UCSD-AML1 (cell line): ENCODE results near the gene RARS2.

Experiments used
- DNase-seq: peaks from one replicate; lab custom pipeline; 2025; ENCODE audit not compliant: unreplicated experiment; lab: John Stamatoyannopoulos, UW

RARS2 gene

GRCh38 chr6:87574237-87574804, 15.5 kb downstream of the RARS2 start:
- no peak for DNase-seq

DNA sequence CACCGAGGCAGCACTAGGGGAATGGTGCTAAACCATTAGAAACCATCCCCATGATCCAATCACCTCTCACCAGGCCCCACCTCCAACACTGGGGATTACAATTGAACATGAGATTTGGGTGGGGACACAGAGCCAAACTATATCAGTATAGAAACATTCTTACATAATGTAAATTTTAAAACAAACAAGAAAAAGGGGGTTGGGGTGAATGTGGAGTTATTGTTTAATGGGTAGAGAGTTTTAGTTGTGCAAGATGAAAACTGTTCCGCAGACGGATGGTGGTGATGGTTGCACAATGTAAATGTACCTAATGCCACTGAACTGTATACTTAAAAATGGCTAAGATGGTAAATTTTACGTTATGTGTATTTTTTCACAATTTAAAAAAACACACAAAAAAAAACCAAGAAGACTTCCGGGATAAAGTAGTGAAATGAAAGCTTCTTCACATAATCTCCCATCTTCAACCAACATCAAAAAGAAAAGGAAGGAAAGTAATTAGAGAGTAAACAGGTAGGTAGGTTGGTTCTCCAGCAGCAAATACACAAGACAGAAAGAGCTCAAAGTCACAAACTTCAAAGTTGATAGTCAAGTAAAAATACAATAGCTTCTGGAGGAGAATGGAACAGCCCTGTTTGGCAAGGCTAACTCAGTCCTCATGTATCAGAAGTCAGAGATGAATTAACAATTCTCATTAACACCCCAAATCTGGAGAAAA, 16.3 kb downstream of the RARS2 start:
- DNase-seq: no peak

- no peak for DNase-seq
Observed at GRCh38 chr6:87572883-87573282, 16.9 kb downstream of the RARS2 start.

DNA sequence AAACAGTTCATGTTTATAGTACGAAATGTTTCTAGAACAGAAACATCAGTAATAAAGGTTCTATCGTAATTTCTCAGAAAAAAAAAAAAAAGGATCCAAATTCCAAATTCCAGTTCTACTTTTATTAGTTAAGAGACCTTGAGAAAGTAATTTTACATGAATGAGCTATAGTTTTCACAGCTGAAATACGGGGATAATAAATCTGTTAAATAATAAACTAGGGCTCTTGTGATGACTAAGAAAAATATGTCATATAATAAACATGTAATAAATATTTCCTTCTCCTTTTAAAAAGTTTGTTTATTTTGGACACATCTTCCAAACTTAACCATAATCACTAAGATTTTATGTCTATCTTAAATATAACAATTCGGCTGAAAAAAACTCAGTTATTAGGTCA, 17.8 kb downstream of the RARS2 start:
- no peak for DNase-seq

DNA sequence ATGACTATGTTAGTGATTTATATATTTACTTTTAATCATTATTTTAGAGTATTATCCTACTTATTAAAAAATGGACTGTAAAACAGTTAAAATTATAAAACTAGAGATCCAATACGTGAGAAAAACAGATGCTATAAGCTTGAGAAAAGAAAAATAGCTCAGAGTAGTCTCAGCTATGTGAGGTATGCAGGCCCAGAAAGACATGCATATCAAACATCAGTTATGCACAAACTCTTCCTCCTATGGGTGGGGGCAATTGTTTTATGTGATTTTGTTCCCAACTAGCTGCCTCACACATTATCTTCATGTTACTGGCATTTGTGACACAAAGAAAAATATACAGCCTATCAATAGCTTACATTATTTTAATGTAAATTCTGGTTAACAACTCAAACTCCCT, 28.8 kb downstream of the RARS2 start:
- DNase-seq: no peak

DNA sequence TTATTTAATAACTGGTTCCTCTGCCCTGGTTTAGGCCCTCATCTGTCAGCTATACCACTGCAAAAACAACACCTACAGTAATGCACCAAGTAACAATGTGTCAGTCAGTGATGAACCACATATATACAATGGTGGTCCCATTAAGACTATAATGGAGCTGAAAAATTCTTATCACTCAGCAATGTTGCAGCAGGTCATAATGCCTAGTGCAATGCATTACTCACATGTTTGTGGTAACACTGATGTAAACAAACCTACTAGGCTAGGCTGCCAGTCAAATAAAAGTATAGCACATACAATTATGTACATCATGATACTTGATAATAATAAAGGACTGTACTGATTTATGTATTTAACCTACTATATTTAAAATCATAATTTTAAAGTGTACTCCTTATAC, 31.3 kb downstream of the RARS2 start:
- no peak for DNase-seq

DNA sequence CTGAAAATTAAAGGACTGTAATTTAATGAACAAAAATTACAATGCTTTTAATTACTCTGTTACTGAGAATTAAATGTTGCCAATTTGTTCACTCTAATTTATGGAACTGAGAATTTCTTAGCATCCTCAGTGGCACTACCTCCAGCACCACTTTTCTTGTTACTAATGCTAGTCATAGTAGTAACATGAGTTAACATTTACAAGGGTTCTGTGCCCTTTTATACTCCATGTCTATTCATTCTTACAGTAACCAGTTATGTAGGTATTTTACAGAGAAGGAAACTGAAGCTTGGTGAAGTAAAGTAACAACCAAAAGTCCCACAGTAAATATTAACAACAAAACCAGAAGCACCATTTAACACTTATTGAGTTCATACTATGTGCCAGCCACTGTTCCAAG, 34.3 kb downstream of the RARS2 start:
- no peak for DNase-seq

DNA sequence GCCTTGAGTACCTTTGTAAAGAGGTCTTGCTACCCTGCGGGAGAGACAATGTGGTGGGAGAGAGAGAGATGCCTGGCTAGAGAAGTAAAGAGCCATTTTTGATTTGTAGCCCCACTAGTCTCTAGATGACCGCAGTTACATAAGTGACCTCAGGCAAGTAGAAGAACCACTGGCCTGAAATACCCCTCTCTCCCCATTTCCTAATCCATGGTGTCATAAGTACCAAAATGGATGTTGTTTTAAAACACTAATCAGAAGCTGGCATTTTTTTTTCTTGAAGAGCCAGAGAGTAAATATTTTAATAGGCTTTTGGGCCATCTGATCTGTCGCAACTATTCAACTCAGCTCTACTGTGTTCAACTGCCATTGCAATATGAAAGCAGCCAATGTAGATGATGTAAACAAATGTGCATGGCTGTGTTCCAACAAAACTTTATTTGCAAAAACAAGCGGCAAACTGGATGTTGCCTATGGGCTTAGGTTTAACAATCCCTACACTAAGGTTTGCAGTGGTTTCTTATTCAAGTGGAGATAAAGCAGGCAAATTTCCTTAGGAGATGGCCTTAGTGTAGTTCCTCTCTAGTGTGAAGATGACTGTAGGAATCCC, 36.5 kb downstream of the RARS2 start:
- no peak for DNase-seq

DNA sequence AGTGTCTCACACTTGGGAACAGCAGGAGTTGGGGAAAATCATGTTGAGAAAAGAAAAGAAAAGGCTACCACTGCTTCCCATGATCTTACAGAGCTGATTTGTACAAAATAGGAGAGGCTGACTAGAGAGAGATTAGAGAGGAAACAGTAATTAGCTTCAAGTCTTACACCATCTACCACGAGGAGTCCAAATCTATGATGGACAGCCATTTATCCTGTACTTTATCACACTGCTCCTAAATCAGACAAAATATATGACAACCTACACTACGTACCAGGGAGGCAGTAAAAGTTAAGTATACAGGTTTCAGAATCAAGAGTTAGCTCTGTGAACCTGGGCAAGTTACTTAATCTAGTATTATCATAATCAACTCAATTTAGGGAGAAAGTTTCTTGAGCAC, 38.0 kb downstream of the RARS2 start:
- no peak for DNase-seq

GRCh38 chr6:87544474-87544735, 45.4 kb downstream of the RARS2 start:
- DNase-seq: no peak

- DNase-seq: no peak
Observed at GRCh38 chr6:87543696-87544473, 45.9 kb downstream of the RARS2 start.

- no peak for DNase-seq
Observed at GRCh38 chr6:87541744-87542143, 48.0 kb downstream of the RARS2 start.

DNA sequence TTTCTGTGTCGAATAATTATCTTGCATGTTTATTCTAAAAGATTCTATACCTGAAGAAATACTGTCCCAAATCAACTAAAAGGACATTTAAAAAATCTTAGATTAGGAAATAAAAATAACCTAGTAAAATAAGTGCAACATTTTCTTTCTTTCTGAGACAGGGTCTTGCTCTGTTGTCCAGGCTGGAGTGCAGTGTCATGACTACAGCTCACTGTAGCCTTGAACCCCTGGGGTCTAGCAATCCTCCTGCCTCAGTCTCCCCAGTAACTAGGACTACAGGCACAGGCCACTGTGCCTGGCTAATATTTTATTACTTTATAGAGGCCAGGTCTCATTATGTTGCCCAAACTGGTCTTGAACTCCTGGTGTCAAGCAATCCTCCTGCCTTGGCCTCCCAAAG, 48.7 kb downstream of the RARS2 start:
- DNase-seq: no peak

- no peak for DNase-seq
Observed at GRCh38 chr6:87540539-87540938, 49.2 kb downstream of the RARS2 start.

GRCh38 chr6:87539554-87539953, 50.2 kb downstream of the RARS2 start:
- no peak for DNase-seq

DNA sequence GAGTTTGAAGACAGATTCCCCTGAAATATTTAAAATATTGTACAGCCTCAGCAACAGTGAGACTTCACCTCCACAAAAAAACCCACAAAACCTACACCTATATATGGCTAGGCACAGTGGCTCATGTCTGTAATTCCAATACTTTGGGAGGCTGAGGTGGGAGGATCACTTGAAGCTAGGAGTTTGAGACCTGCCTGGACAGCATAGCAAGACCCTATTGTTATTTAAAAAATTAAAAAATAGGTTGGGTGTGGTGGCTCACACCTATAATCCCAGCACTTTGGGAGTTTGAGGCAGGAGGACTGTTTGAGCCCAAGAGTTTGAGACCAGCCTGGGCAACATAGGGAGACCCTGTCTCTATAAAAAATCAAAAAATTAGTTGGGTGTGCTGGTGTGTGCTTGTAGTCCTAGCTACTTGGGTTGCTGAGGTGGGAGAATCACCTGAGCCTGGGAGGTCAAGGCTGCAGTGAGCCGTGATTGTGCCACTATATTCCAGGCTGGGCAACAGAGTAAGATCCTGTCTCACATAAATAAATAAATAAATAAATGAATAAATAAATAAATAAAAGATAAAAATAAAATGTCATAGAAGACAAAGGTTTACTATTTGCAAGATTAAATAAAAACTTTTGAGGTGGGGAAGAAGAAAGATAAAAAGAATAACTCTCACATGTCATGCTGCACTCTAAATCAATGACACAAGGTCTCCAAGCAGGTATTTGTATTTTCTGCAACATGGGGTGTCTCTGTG, 51.1 kb downstream of the RARS2 start:
- DNase-seq: no peak

- no peak for DNase-seq
Observed at GRCh38 chr6:87534377-87535047, 55.3 kb downstream of the RARS2 start.

DNA sequence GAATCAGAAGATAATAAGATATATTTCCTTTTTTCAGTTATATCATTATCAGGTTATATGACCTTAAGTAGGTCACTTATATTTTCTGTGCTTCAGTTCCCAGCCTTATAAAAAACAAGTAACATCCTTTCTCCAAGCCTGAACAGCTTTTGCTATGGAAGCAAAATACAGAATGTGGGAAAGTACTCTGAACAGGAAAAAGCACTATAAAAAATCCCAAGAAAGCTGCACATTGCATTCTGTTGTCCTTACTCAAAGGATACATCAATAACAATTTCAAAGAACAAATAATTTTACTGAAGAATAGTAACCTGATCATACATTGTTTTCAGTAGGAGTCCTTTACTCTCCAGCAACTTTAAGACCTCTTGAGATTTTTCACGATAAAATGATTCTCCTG, 60.6 kb downstream of the RARS2 start:
- DNase-seq: no peak

GRCh38 chr6:87522686-87523085, 67.1 kb downstream of the RARS2 start:
- no peak for DNase-seq

GRCh38 chr6:87518453-87518852, 71.3 kb downstream of the RARS2 start:
- no peak for DNase-seq

DNA sequence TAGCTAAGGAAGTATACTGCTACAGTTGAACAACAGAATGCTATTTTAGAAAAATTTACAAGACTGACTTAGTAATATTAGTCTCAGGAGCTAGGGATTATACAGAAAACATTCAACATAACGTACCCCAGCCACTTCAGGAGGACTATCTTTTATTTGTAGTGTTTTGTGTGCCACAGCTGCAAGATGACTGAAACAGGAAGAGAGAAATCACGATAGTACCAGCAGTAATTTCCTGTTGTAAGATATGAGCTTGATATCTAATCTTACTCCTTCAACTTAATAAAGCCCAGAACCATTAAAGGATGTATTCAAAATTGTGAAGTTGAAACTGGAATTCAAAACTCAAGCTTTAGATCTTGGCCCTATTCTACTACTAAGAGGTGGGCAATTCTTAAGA, 75.0 kb downstream of the RARS2 start:
- DNase-seq: no peak
